ENCODE results near the gene SH2D6.
"Not testable (repeated sequence)": the region's sequence is repeated elsewhere in the genome, so short reads cannot be mapped to it uniquely, and the experiment has no call there.

SH2D6 gene

GRCh38 chr2:85398426-85399182, 19.9 kb upstream of the SH2D6 start:
- no peak for DNase-seq

- no peak for DNase-seq
These were observed 19.4 kb upstream of the SH2D6 start for GRCh38 chr2:85399183-85399455.

- DNase-seq = no peak
These were observed 18.5 kb upstream of the SH2D6 start for GRCh38 chr2:85400023-85400422.

- no peak for DNase-seq
These were observed 17.7 kb upstream of the SH2D6 start for GRCh38 chr2:85400541-85401463.

GRCh38 chr2:85401464-85401805, 17.1 kb upstream of the SH2D6 start:
- DNase-seq = no peak

- DNase-seq = no peak
These were observed 16.7 kb upstream of the SH2D6 start for GRCh38 chr2:85401844-85402243.

GRCh38 chr2:85405201-85406059, 13.1 kb upstream of the SH2D6 start:
- peak; percentile 4 for DNase-seq

- peak; percentile 13 for DNase-seq
These were observed 8.5 kb upstream of the SH2D6 start, which contains the start of gene CAPG for GRCh38 chr2:85409845-85410583. CAPG (minus strand) TSS chr2:85410366; CDS start chr2:85402145, 8,221 bp downstream.

- no peak for DNase-seq
These were observed 7.7 kb upstream of the SH2D6 start for GRCh38 chr2:85410584-85411404.

GRCh38 chr2:85411405-85411748, 7.1 kb upstream of the SH2D6 start:
- DNase-seq = no peak

- peak; percentile 41 for DNase-seq
These were observed 4.7 kb upstream of the SH2D6 start for GRCh38 chr2:85413592-85414420.

- not testable (repeated sequence) for DNase-seq
These were observed 4.1 kb upstream of the SH2D6 start for GRCh38 chr2:85414421-85414759.

- no peak for DNase-seq
These were observed 3.6 kb upstream of the SH2D6 start for GRCh38 chr2:85414761-85415553.

GRCh38 chr2:85415980-85416650, 2.4 kb upstream of the SH2D6 start:
- no peak for DNase-seq

- DNase-seq = no peak
These were observed 628 bp downstream of the SH2D6 start for GRCh38 chr2:85419009-85419675.

GRCh38 chr2:85420536-85421259, 2.2 kb downstream of the SH2D6 start:
- peak; percentile 89 for DNase-seq

- DNase-seq = no peak
These were observed 3.0 kb downstream of the SH2D6 start for GRCh38 chr2:85421260-85422071.
